GM12873 (cell line): ENCODE results near the gene DHRS1.

Source experiments
- CTCF ChIP-seq: IDR thresholded peaks from 2 replicates; pipeline ENCODE4 v1.5.1; 2012; ENCODE audit warnings: low read depth, mild to moderate bottlenecking, moderate library complexity, low read length, control low read depth; ENCODE audit not compliant: insufficient read depth; ENCODE audit errors: missing control alignments

The DHRS1 gene

GRCh38 chr14:24277071-24277470 lies 22.5 kb downstream of the DHRS1 start:
- TF ChIP-seq CTCF = no peak

- no peak for TF ChIP-seq CTCF
These were observed 25.5 kb downstream of the DHRS1 start for GRCh38 chr14:24274101-24274543.

- peak; percentile 45 for TF ChIP-seq CTCF
These were observed 26.1 kb downstream of the DHRS1 start for GRCh38 chr14:24273422-24273998.

DNA sequence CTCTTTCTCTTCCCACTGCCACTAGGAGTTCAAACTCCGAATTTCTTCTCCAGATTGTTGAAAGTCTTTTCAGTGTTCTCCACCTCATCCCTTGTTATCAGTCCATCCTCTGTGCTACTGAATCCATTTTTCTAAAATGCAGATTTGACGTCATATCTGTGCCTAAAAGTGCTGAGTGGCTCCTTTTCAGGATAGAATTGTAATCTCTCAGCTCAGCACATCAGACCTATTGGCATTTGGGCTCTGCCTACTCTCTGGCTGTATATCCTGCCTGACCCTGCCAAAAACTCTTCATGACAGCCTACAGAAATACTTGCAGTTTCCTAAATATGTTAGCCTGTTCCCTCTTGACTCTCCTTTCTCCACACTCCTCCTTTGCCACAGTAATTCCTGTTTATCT lies 27.1 kb downstream of the DHRS1 start:
- TF ChIP-seq CTCF = no peak

GRCh38 chr14:24271834-24272263 lies 27.7 kb downstream of the DHRS1 start:
- no peak for TF ChIP-seq CTCF

DNA sequence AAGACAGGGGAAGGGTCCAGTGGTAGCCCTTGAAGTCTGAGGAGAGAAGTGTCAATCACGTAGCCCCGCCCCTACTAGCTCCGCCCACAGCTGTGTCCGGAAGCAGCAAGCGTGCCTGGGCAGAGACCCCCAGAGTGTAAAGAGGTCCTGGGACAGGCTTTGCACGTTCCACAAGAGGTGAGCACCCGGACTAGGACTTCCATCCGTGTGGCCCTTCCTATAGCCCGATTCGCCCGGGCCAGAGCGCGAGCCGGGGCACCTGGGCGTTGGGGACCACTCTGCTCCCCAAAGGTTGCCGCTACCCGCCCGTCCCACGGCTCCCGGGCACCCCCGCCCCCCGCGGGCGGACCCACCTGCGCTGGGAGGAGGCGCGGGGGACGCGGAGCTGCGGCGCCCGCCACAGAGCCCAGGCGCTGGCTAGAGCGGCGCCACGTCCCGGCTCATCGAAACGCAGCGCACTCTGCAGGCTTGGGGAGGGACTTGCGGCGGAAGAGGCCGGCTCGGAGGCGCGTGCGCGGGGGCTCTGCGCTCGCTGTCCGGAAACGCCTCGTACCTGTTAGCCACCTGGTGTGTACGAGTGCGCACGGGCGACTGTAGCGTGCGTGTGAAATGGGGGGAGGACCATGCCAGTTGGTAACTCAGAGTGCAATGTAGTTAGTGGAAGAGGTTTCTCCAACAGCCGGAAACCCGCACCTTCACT lies 28.3 kb downstream of the DHRS1 start, which contains the start of gene RABGGTA:
TSS of gene RABGGTA (minus strand) at position 464 of the 700 bp plus-strand sequence. CDS start 482 bp downstream, outside the sequence.
- peak; percentile 80 for TF ChIP-seq CTCF

DNA sequence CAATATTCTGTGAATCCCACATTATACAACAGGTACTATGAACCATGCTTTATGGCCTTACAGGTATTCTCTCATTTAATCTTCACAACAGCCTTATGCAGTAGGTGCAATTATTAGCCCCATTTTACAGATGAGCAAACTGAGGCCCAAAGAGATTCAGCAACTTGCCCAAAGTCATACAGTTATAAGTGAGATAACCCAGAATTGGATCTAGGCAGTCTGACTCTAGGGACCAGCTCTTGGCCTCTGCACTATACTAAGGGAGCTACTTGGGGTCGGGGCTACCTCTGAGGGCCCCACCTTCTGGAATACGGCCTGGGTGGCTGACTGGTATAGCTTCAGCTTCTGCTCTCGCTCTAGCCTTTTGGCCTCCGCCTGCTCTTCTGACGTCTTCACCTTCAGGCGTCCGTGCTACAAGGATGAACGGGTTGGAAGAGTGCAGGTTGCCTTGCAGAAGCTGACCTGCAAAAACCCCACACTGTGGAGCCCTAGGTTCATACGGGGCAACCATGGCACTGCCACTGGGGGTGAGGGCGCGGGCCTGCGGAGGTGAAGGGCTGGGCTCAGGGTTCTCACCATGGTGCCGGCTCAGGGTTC lies 28.9 kb downstream of the DHRS1 start:
- no peak for TF ChIP-seq CTCF
